ENCODE data around the gene HSPB7.
A peak's percentile ranks its signal among the peaks of the same experiment; 100 is the strongest.

Gene HSPB7

GRCh38 chr1:16020325-16020724 is 2.5 kb upstream of the HSPB7 start:
- DNase-seq (ENCODE audit: low read depth) = no peak
- H3K4me1 ChIP-seq (ENCODE audit: control insufficient read depth, insufficient read depth, low read length) = peaks cover 48% of the 10 kb centered on the region
- H3K36me3 ChIP-seq (ENCODE audit: control insufficient read depth, insufficient read depth, low read length, severe bottlenecking) = no peaks in the 10 kb centered on the region
- peak overlapping the region; percentile 38 for H3K9ac ChIP-seq (ENCODE audit: low read length)
- H3K27me3 ChIP-seq (replicated peaks; ENCODE audit: control insufficient read depth, insufficient read depth, low read length) = peaks cover 4% of the 10 kb centered on the region
- H3K9me3 ChIP-seq (ENCODE audit: control insufficient read depth, low read length) = no peaks in the 10 kb centered on the region
- H3K4me3 ChIP-seq (ENCODE audit: low read length) = no peak overlapping the region

GRCh38 chr1:16019644-16020277 is 1.9 kb upstream of the HSPB7 start:
- DNase-seq (ENCODE audit: low read depth) = peak; percentile 59
- H3K27me3 ChIP-seq (replicated peaks; ENCODE audit: control insufficient read depth, insufficient read depth, low read length) = peaks cover 4% of the 10 kb centered on the region
- no peak overlapping the region for H3K4me3 ChIP-seq (ENCODE audit: low read length)
- H3K4me1 ChIP-seq (ENCODE audit: control insufficient read depth, insufficient read depth, low read length) = peaks cover 53% of the 10 kb centered on the region
- no peaks in the 10 kb centered on the region for H3K9me3 ChIP-seq (ENCODE audit: control insufficient read depth, low read length)
- no peaks in the 10 kb centered on the region for H3K36me3 ChIP-seq (ENCODE audit: control insufficient read depth, insufficient read depth, low read length, severe bottlenecking)
- peak overlapping the region; percentile 38 for H3K9ac ChIP-seq (ENCODE audit: low read length)

DNA sequence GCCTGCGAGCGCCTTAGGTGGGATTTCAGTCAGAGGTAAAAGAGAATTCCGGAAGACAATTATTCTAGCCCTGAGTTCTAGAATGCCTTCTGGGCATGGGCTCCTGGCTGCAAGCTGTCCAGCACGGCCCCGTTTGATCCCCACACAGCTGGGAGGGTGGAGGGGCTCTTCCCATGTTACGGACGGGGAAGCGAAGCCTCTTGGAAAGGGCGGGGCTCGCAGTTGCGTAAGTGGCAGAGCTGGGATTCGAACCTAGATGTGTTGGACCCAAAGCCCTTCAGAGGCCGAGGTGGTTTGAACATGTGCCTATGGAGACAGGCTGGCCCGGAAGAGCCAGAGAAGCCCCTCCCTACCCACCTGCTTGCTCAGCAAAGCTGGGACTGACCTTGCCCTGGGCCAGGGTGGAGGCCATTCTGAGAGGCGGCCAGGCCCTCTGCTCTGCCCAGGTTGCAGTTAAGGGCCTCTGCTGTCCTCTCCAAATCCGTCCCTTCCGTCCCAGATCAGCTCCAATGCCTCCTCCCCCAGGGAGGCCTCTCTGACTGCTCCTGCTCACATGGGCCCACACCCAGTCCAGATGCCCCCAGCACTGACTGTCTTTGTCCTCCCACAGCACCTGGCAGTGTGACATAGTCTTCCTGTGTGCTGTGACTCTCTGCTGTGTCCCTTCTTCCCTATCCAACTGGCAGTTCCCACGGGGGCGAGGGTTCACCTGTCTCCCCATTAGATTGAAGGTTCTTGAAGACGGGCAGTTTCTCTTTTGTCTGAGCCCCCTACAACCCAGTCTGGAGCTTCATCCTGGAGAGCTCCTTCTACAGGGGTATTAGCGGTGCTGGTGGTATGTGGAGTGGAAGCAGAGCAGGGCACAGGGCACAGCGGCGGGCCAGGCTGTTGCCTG is 1.2 kb upstream of the HSPB7 start:
- Histone ChIP-seq H3K9me3 (ENCODE audit: control insufficient read depth, low read length) (no peaks in the 10 kb centered on the region), H3K4me3 (ENCODE audit: low read length) (peak overlapping the region; percentile 79), H3K36me3 (ENCODE audit: control insufficient read depth, insufficient read depth, low read length, severe bottlenecking) (no peaks in the 10 kb centered on the region), H3K4me1 (ENCODE audit: control insufficient read depth, insufficient read depth, low read length) (peaks cover 56% of the 10 kb centered on the region), H3K9ac (ENCODE audit: low read length) (peak overlapping the region; percentile 90), H3K27me3 (replicated peaks; ENCODE audit: control insufficient read depth, insufficient read depth, low read length) (peaks cover 4% of the 10 kb centered on the region)
- no peak for DNase-seq (ENCODE audit: low read depth)

DNA sequence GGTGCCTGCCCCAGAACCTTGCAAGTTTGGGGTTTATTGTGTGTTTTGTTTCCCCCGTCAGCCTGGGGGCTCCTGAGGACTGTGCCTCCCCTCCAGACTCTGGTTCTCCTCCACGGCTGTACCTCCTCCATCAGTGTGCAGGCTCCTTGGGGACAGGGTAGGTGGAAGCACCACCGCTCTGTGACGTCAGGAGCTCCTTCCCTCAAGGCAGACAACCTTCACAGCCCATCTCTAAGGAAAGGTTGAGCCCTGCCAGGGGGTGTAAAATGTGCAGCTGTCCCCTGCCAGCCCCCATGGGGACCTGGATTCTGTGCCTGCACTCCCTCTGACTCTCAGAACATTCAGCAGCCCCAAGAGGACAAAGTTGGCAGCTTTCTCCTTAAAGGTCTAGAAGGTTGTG is 465 bp upstream of the HSPB7 start:
- H3K4me3 ChIP-seq (ENCODE audit: low read length) = peak overlapping the region; percentile 79
- H3K4me1 ChIP-seq (ENCODE audit: control insufficient read depth, insufficient read depth, low read length) = peaks cover 63% of the 10 kb centered on the region
- H3K9me3 ChIP-seq (ENCODE audit: control insufficient read depth, low read length) = no peaks in the 10 kb centered on the region
- no peaks in the 10 kb centered on the region for H3K36me3 ChIP-seq (ENCODE audit: control insufficient read depth, insufficient read depth, low read length, severe bottlenecking)
- H3K9ac ChIP-seq (ENCODE audit: low read length) = peak overlapping the region; percentile 90
- DNase-seq (ENCODE audit: low read depth) = no peak
- peaks cover 4% of the 10 kb centered on the region for H3K27me3 ChIP-seq (replicated peaks; ENCODE audit: control insufficient read depth, insufficient read depth, low read length)

DNA sequence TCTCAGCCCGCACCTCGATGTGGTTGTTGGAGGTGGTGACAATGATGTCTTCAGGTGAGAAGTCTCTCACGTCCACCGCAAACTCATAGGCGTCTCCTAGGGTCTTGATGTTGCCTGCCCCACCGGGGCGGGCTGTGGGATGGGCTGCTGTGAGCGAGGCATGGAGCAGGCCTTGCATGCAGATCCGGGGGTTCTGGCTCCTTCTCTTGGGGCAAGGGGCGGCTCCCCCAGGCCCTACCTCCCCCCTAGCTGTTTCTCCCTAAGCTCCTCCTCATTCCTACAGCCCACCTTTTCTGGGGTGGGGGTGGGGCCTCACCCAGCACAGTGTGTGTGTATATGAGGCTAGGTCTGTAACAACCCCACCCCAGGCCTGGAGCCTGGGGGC is 775 bp downstream of the HSPB7 start:
- Histone ChIP-seq H3K4me1 (ENCODE audit: control insufficient read depth, insufficient read depth, low read length) (peaks cover 70% of the 10 kb centered on the region), H3K4me3 (ENCODE audit: low read length) (peak overlapping the region; percentile 79), H3K9ac (ENCODE audit: low read length) (peak overlapping the region; percentile 90), H3K36me3 (ENCODE audit: control insufficient read depth, insufficient read depth, low read length, severe bottlenecking) (no peaks in the 10 kb centered on the region), H3K9me3 (ENCODE audit: control insufficient read depth, low read length) (no peaks in the 10 kb centered on the region), H3K27me3 (replicated peaks; ENCODE audit: control insufficient read depth, insufficient read depth, low read length) (peaks cover 4% of the 10 kb centered on the region)
- DNase-seq (ENCODE audit: low read depth) = no peak

DNA sequence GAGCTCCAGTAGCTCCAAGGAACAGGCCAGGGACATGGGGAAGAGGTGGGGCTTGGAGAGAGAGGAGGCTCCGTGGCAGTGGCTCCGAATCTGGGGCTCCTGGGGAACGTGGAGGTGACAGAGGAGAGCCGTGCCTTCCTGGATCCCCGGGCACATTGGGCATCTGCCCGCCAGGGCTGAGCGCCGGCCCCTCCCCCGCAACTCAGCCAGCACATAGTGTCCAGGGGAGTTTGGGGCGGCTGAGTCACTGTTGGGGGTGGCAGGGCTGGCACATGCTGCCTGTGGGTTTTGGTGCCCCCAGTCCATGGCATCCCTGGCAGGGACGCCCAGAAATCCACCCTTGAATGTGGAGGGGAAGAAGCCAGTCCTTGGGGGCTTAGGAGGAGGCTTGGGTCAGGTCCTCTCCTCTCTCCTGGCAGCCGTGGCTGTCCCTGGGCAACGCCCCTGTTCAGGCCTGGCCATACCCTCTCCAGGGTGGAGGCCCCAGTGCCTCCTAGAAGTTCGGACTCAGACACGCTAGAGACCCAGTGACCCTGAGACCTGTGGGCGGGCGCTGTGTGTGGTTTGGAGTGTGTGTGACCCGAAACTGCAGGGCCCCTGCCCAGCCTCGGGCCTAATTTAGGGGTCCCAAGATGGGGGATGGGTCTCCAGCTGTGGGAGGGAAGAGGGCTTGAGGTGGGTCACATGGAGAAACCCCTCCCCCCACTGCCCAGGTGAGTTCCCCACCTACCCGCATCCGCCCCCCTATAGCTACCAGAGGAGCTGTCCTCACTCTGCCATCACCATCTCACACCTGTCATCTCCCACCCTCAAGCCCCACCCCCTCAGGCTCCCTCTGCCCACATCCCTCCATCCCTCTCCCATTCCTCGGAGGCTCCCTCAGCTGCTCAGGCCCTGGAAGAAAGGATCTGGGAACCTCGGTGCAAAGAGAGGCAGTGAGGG is 1.6 kb downstream of the HSPB7 start:
- Histone ChIP-seq H3K4me3 (ENCODE audit: low read length) (peak overlapping the region; percentile 79), H3K27me3 (replicated peaks; ENCODE audit: control insufficient read depth, insufficient read depth, low read length) (no peaks in the 10 kb centered on the region), H3K36me3 (ENCODE audit: control insufficient read depth, insufficient read depth, low read length, severe bottlenecking) (no peaks in the 10 kb centered on the region), H3K4me1 (ENCODE audit: control insufficient read depth, insufficient read depth, low read length) (peaks cover 70% of the 10 kb centered on the region), H3K9ac (ENCODE audit: low read length) (peak overlapping the region; percentile 90), H3K9me3 (ENCODE audit: control insufficient read depth, low read length) (no peaks in the 10 kb centered on the region)
- DNase-seq (ENCODE audit: low read depth) = peak; percentile 27

GRCh38 chr1:16015491-16015890 is 2.4 kb downstream of the HSPB7 start:
- no peaks in the 10 kb centered on the region for H3K9me3 ChIP-seq (ENCODE audit: control insufficient read depth, low read length)
- no peak for DNase-seq (ENCODE audit: low read depth)
- no peak overlapping the region for H3K4me3 ChIP-seq (ENCODE audit: low read length)
- H3K36me3 ChIP-seq (ENCODE audit: control insufficient read depth, insufficient read depth, low read length, severe bottlenecking) = no peaks in the 10 kb centered on the region
- no peaks in the 10 kb centered on the region for H3K27me3 ChIP-seq (replicated peaks; ENCODE audit: control insufficient read depth, insufficient read depth, low read length)
- H3K9ac ChIP-seq (ENCODE audit: low read length) = peak overlapping the region; percentile 90
- H3K4me1 ChIP-seq (ENCODE audit: control insufficient read depth, insufficient read depth, low read length) = peaks cover 70% of the 10 kb centered on the region

DNA sequence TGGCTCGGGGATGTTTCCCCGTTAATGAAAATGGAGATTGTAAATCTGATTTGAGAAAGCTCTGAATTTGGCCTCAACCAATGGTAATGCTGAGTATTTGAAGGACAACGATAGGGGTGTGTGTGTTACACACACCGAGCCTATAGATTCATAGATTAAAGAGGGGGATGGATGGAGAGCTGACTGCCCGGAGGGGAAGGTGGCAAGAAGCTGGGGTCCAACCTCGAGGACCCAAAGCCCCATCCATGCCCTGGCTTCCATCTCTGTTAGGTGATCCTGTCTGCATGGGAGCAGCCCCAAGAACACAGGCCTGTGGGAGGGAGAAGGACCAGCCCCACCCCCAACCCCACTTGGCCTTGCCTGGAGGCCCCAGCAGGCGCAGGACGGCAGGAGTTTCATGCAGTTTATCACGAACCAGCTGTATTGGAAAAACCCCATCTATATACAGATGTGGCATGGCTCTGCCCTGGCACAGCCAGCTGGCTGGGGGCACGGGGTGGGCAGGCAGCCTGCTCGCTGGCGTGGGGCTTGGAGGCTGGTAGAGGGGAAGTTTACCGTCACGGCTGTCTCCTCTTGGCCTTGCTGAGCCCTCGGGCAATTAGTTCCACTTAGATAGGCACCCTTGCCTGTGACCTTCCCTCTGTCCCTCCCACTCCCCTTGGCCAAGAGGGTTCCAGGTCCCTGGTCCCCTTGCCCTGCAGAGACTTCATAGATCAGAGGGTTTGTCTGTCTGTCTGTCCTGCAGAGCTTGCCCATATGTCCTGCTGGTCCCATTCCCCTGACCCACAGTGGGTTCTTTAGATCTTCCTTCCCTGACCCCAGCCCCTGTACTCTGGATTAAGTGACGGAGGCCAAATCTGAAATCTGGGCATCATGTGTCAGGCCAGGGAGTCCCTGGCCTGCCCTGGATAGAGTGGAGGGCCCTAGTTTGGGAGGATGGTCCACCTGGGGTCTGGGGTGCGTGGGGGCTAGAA is 3.0 kb downstream of the HSPB7 start:
- no peaks in the 10 kb centered on the region for H3K27me3 ChIP-seq (replicated peaks; ENCODE audit: control insufficient read depth, insufficient read depth, low read length)
- no peaks in the 10 kb centered on the region for H3K36me3 ChIP-seq (ENCODE audit: control insufficient read depth, insufficient read depth, low read length, severe bottlenecking)
- peak overlapping the region; percentile 60 for H3K9ac ChIP-seq (ENCODE audit: low read length)
- H3K4me3 ChIP-seq (ENCODE audit: low read length) = no peak overlapping the region
- DNase-seq (ENCODE audit: low read depth) = peak; percentile 42
- H3K9me3 ChIP-seq (ENCODE audit: control insufficient read depth, low read length) = no peaks in the 10 kb centered on the region
- peaks cover 64% of the 10 kb centered on the region for H3K4me1 ChIP-seq (ENCODE audit: control insufficient read depth, insufficient read depth, low read length)

DNA sequence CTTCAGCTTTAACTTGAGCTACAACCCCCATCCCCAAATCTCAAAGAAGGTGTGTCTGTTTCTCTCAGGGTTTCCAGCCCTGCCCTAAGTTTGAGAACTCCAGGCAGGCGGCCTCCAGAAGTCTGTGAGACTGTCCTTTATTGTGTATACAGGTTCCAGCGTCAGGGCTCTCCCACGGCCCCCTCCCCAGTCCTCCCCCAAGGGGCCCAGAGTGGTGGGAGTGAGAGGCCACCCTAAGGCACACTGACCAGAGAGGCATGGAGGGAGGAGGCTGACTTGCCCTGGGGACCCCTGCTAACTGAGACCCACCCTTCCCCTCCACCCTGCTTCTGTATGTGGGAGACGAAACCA is 4.0 kb downstream of the HSPB7 start:
- H3K9ac ChIP-seq (ENCODE audit: low read length) = peak overlapping the region; percentile 60
- peaks cover 55% of the 10 kb centered on the region for H3K4me1 ChIP-seq (ENCODE audit: control insufficient read depth, insufficient read depth, low read length)
- no peaks in the 10 kb centered on the region for H3K9me3 ChIP-seq (ENCODE audit: control insufficient read depth, low read length)
- H3K27me3 ChIP-seq (replicated peaks; ENCODE audit: control insufficient read depth, insufficient read depth, low read length) = no peaks in the 10 kb centered on the region
- no peak overlapping the region for H3K4me3 ChIP-seq (ENCODE audit: low read length)
- DNase-seq (ENCODE audit: low read depth) = no peak
- no peaks in the 10 kb centered on the region for H3K36me3 ChIP-seq (ENCODE audit: control insufficient read depth, insufficient read depth, low read length, severe bottlenecking)

DNA sequence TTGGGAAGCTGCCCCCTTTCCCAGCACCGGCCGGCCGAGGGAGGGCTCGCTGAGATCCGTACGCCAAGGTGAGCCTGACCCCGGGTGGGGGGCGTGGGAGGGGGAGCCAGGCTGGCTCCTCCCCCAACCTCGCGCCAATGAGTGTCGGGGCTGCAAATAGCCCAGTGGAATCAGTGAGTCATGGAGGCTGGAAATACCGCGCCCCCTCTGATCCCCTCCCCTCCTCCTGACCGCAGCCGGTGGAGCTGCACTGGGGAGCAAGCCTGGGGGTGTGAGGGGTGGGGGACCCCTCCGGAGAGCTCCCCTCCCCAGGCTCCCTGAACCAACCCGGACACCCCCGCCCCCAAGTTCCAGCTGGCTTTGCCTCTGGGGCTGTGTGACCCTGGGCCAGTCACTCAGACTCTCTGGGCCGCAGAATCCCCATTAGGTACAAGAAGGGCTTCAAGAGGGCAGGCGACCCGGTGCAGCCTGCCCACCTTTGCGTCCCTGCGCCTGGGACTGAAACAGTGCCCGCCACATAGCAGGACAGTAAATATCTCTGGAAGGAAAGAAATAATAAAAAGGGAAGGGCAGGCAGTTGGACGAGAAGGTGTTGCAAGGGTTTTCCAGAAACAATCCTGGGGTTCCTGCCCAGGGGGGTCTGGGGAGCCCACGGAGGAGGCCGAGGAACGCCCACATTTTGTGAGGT is 4.5 kb downstream of the HSPB7 start:
- H3K4me3 ChIP-seq (ENCODE audit: low read length) = no peak overlapping the region
- H3K4me1 ChIP-seq (ENCODE audit: control insufficient read depth, insufficient read depth, low read length) = peaks cover 50% of the 10 kb centered on the region
- peak overlapping the region; percentile 60 for H3K9ac ChIP-seq (ENCODE audit: low read length)
- no peaks in the 10 kb centered on the region for H3K27me3 ChIP-seq (replicated peaks; ENCODE audit: control insufficient read depth, insufficient read depth, low read length)
- no peaks in the 10 kb centered on the region for H3K9me3 ChIP-seq (ENCODE audit: control insufficient read depth, low read length)
- no peaks in the 10 kb centered on the region for H3K36me3 ChIP-seq (ENCODE audit: control insufficient read depth, insufficient read depth, low read length, severe bottlenecking)
- peak; percentile 74 for DNase-seq (ENCODE audit: low read depth)

All from adipocyte (in vitro differentiated cells).